Measurements from ENCODE around the gene LIN52.

Gene LIN52

DNA sequence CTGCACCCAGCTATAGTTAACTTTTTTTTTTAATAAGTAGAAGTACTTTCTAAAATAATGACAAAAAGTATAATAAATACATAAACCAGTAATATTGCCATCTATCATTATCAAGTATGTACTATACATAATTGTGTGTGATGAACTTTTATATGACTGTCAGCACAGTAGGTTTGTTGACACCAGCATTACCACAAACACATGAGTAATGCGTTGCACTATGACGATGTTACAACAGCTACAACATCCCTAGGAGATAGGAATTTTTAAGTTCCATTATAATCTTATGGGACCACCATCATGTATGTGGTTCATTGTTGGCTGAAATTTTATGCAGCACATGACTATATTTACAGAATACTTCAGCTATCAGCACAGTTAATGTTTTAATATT, 91.6 kb downstream of the LIN52 start:
- Mint-ChIP-seq H3K4me1 (no peaks in the 10 kb centered on the region), H3K36me3 (ENCODE audit: low read depth) (peaks cover 3% of the 10 kb centered on the region), H3K27me3 (ENCODE audit: low read depth) (no peaks in the 10 kb centered on the region), H3K4me3 (no peak overlapping the region), H3K9me3 (no peaks in the 10 kb centered on the region), H3K27ac (no peak overlapping the region)
- TF ChIP-seq CTCF (IDR thresholded peaks at IDR 0.05; ENCODE audit: unreplicated experiment in 3 of 3) = no peak

DNA sequence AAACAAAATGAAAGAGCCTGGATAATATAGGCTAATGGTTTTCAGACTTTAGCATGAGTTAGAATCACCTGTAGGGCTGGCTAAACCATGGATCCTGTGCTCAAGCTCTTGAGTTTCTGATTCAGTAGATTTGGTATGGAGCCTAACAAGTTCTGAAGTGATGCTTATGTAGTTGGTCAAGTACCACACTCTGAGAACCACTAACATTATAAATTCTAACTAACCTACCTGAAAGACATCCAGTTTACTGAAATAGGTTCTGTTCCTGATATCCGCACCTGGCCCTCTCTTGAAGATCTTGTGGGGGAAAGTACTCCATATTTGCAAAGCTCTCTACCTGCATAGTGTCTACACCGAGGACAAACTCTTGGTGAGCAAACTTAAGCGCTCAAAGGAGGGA, 95.1 kb downstream of the LIN52 start:
- Mint-ChIP-seq H3K27me3 (ENCODE audit: low read depth) (no peaks in the 10 kb centered on the region), H3K27ac (no peak overlapping the region)

DNA sequence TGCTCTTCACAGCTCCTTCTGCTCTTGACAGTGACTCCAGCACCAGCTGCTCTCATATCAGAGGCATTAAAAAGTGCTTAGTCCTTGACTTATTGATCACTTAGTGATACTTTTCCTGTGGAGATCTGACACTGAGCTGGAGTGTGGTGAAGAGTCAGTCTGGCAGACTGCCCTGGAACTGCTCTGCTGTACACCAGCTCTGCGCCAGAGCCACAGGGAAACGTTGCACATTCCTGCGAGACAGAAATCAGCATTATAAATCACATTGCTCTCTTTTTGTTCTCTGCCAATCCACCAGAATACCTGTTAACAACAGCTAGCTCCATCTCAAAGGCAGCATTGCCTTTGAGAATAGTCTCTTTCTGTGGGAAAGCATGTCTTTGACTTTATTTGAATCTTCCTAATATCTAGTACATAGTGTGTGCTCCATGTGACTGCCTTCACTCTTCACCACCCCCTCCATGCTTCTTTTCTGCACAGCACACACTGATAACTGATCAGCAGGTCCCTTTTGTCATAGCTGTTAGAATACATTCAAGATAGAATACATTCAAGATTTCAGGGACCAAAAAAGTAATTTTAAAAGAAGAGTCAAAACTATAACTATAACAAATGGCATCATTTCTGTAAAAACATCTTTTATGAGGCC, 106.3 kb downstream of the LIN52 start:
- Mint-ChIP-seq H3K9me3 (no peaks in the 10 kb centered on the region), H3K36me3 (ENCODE audit: low read depth) (peaks cover 5% of the 10 kb centered on the region)

More for the DNA sequence above, 95.1 kb downstream of the LIN52 start:
- no peak for TF ChIP-seq CTCF (IDR thresholded peaks at IDR 0.05; ENCODE audit: unreplicated experiment in 3 of 3)
- H3K4me3 Mint-ChIP-seq = no peak overlapping the region
- H3K9me3 Mint-ChIP-seq = no peaks in the 10 kb centered on the region
- peaks cover 9% of the 10 kb centered on the region for H3K36me3 Mint-ChIP-seq (ENCODE audit: low read depth)
- no peaks in the 10 kb centered on the region for H3K4me1 Mint-ChIP-seq

DNA sequence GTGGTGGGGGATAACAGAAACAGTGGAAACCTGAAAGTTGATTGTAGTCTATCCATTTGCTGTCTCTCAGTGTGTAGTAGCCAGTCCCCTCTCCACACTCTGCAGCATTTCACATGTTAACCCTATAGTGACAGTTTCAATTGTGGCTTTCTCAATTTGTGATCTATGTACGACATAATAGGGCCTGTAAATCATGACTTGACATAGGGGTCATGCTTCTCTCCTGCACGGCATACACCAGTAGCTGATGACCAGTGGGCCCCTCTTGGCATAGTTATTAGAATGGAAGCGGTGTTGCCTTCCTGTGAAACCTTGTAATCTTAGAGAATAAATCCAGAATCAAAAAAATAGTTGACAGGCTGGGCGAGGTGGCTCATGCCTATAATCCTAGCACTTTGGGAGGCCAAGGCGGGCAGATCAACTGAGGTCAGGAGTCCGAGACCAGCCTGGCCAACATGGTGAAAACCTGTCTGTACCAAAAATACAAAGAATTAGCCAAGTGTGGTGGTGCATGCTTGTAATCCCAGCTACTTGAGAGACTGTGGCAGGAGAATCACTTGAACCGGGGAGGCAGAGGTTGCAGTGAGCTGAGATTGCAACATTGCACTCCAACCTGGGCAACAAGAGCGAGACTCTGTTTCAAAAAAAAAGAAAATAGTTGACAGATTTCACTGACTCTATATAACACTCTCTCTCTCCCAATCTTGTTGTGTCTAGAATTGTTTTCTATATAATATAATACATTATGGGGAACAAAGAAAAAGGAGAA, 109.9 kb downstream of the LIN52 start:
- Mint-ChIP-seq H3K27me3 (ENCODE audit: low read depth) (no peaks in the 10 kb centered on the region), H3K4me3 (no peak overlapping the region), H3K36me3 (ENCODE audit: low read depth) (peaks cover 15% of the 10 kb centered on the region), H3K4me1 (no peaks in the 10 kb centered on the region), H3K27ac (no peak overlapping the region), H3K9me3 (no peaks in the 10 kb centered on the region)
- TF ChIP-seq CTCF (IDR thresholded peaks at IDR 0.05; ENCODE audit: unreplicated experiment in 3 of 3) = no peak

More for the DNA sequence above, 106.3 kb downstream of the LIN52 start:
- Mint-ChIP-seq H3K4me3 (no peak overlapping the region), H3K27me3 (ENCODE audit: low read depth) (no peaks in the 10 kb centered on the region), H3K27ac (no peak overlapping the region), H3K4me1 (no peaks in the 10 kb centered on the region)
- no peak for TF ChIP-seq CTCF (IDR thresholded peaks at IDR 0.05; ENCODE audit: unreplicated experiment in 3 of 3)

DNA sequence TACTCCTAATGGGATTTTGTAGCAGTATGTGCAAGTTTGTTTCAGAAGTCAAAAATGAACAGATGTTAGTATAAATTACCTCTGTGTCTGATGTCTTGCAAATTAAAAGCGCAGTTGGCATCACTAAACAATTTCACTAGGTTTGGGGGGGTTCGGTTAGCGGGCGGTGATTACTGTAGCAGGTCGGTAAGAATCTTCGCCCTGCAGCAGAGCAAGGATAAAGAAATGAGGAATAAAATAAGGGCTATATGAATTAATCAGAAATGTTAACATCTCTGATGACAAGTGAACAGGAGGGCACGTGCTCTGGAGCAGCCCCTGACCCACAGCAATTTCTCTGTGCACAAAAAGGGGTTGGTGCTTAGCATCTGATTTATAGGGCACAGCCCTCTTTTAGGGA, 110.9 kb downstream of the LIN52 start:
- TF ChIP-seq CTCF (IDR thresholded peaks at IDR 0.05; ENCODE audit: unreplicated experiment in 3 of 3) = no peak
- Mint-ChIP-seq H3K4me3 (no peak overlapping the region), H3K9me3 (no peaks in the 10 kb centered on the region), H3K36me3 (ENCODE audit: low read depth) (peaks cover 20% of the 10 kb centered on the region), H3K27ac (no peak overlapping the region), H3K27me3 (ENCODE audit: low read depth) (no peaks in the 10 kb centered on the region), H3K4me1 (no peaks in the 10 kb centered on the region)

Data from nephron (organoid).